GM19467 (cell line): ENCODE results near the gene TRIP6.

ENCODE experiments used
- ATAC-seq: cut with Tn5 transposase; IDR thresholded peaks from one replicate; pipeline ENCODE4 v1.9.1; 2021; ENCODE audit warnings: mild to moderate bottlenecking, moderate library complexity; ENCODE audit not compliant: unreplicated experiment

The TRIP6 gene

GRCh38 chr7:100867040-100867775, at the start of gene TRIP6:
Gene TRIP6 (plus strand): TSS chr7:100867387. CDS start chr7:100867498, 111 bp downstream.
- no peak for ATAC-seq

GRCh38 chr7:100818366-100818765, 48.8 kb upstream of the TRIP6 start:
- no peak for ATAC-seq

- ATAC-seq: no peak
Observed at GRCh38 chr7:100818825-100819224, 48.4 kb upstream of the TRIP6 start.

GRCh38 chr7:100819586-100819985, 47.6 kb upstream of the TRIP6 start:
- ATAC-seq: no peak

- no peak for ATAC-seq
Observed at GRCh38 chr7:100822236-100823139, 44.7 kb upstream of the TRIP6 start.

- ATAC-seq: no peak
Observed at GRCh38 chr7:100823140-100823525, 44.1 kb upstream of the TRIP6 start.

GRCh38 chr7:100823534-100823933, 43.7 kb upstream of the TRIP6 start:
- no peak for ATAC-seq

GRCh38 chr7:100824499-100825214, 42.5 kb upstream of the TRIP6 start:
- no peak for ATAC-seq

- no peak for ATAC-seq
Observed at GRCh38 chr7:100825215-100825671, 41.9 kb upstream of the TRIP6 start.

- no peak for ATAC-seq
Observed at GRCh38 chr7:100825751-100826513, 41.3 kb upstream of the TRIP6 start.

- no peak for ATAC-seq
Observed at GRCh38 chr7:100826514-100827329, 40.5 kb upstream of the TRIP6 start.

GRCh38 chr7:100827330-100828226, 39.6 kb upstream of the TRIP6 start, which contains the start of gene EPHB4:
Gene EPHB4 (minus strand): TSS chr7:100827523. CDS start chr7:100827030, 493 bp downstream.
- ATAC-seq: no peak

GRCh38 chr7:100829150-100829716, 38.0 kb upstream of the TRIP6 start:
- ATAC-seq: no peak

- no peak for ATAC-seq
Observed at GRCh38 chr7:100830396-100830795, 36.8 kb upstream of the TRIP6 start.

- ATAC-seq: no peak
Observed at GRCh38 chr7:100832281-100832633, 34.9 kb upstream of the TRIP6 start.

GRCh38 chr7:100835903-100836811, 31.0 kb upstream of the TRIP6 start:
- ATAC-seq: no peak

GRCh38 chr7:100836812-100837098, 30.4 kb upstream of the TRIP6 start:
- no peak for ATAC-seq
